Endothelial cell of umbilical vein (primary cell): Measurements from ENCODE around the gene YWHAG. TPM values are rescaled to one million over a fixed set of nuclear protein-coding genes. Genes with fewer than 3 reads are reported as not detected.
"Not testable (repeated sequence)": the region's sequence is repeated elsewhere in the genome, so short reads cannot be mapped to it uniquely, and the experiment has no call there.

Experiments used
- BruUV-seq: library from RNA; stranded (reverse); fragments of 400-500 nt; replicated peaks from 2 replicates; lab custom pipeline; 2021; lab: Mats Ljungman, UMichigan
- CTCF ChIA-PET: fragments of 300-600, 350-600 bp; sonication (Branson Sonifier 250); formaldehyde crosslinking; loops from one replicate; lab custom pipeline; 2021; ENCODE audit warnings: antibody characterized with exemption, inconsistent platforms; lab: Charles Lee
- POLR2A ChIA-PET: fragments of 300-600, 350-600 bp; sonication (Branson Sonifier 250); formaldehyde crosslinking; loops from one replicate; lab custom pipeline; 2021; ENCODE audit warnings: antibody characterized with exemption, inconsistent platforms; lab: Charles Lee
- DNase-seq: peaks from one replicate; pipeline ENCODE4 v3.0.0-alpha.2; 2011; ENCODE audit warnings: low read depth, low spot score
- FAIRE-seq: peaks from 2 replicates; lab custom pipeline; 2011; peaks lifted over from hg19 to GRCh38; lab: Jason Lieb, UNC
- H2AFZ ChIP-seq: 2 replicates; pipeline ENCODE4 v1.6.0; 2012; ENCODE audit warnings: low read depth, low read length, control low read depth, inconsistent platforms
- H3K27ac ChIP-seq: 2 replicates; pipeline ENCODE4 v1.5.1; 2011; ENCODE audit warnings: low read depth, mild to moderate bottlenecking, control low read depth, low read length, moderate library complexity; ENCODE audit not compliant: insufficient read depth
- H3K27me3 ChIP-seq, 2 experiments: 2 replicates each; pipeline versions ENCODE4 v1.6.0 to v1.6.1; 2011; ENCODE audit warnings: low read length in 2 of 2, mixed read lengths in 1 of 2; ENCODE audit not compliant: control insufficient read depth in 2 of 2, insufficient read depth in 2 of 2
- H3K36me3 ChIP-seq, 2 experiments: 2 replicates in 1 of 2; 3 replicates in 1 of 2; pipeline ENCODE4 v1.5.1; 2011; ENCODE audit warnings: low read length in 2 of 2, mild to moderate bottlenecking in 1 of 2, moderate library complexity in 1 of 2; ENCODE audit not compliant: control insufficient read depth in 2 of 2, insufficient read depth in 2 of 2; ENCODE audit errors: extremely low read depth in 1 of 2
- H3K4me1 ChIP-seq: 3 replicates; pipeline ENCODE4 v1.5.1; 2011; ENCODE audit warnings: mild to moderate bottlenecking, low read length; ENCODE audit not compliant: control insufficient read depth, insufficient read depth; ENCODE audit errors: extremely low read depth
- H3K4me2 ChIP-seq: 2 replicates; pipeline ENCODE4 v1.6.1; 2011; ENCODE audit warnings: low read length, control low read depth, mixed read lengths; ENCODE audit not compliant: insufficient read depth
- H3K4me3 ChIP-seq, 3 experiments: fragments of 200-600 bp in 1 of 3; sonication (generic), shearing (Covaris generic) in 1 of 3; replicated peaks in 1 of 3; 2 replicates each; pipeline ENCODE4 v1.5.1; 2011 to 2016; ENCODE audit warnings: control low read depth in 3 of 3, low read length in 3 of 3, mild to moderate bottlenecking in 2 of 3, inconsistent platforms in 1 of 3, low read depth in 1 of 3, moderate library complexity in 1 of 3; ENCODE audit not compliant: insufficient read depth in 1 of 3
- H3K79me2 ChIP-seq: 2 replicates; pipeline ENCODE4 v1.6.0; 2012; ENCODE audit warnings: low read length, inconsistent platforms; ENCODE audit not compliant: control insufficient read depth, insufficient read depth
- H3K9ac ChIP-seq: replicated peaks from 2 replicates; pipeline ENCODE3; 2011; ENCODE audit warnings: low read length, control low read depth; ENCODE audit not compliant: insufficient read depth; ENCODE audit errors: extremely low read depth
- H3K9me1 ChIP-seq: replicated peaks from 3 replicates; pipeline ENCODE4 v1.6.0; 2011; ENCODE audit warnings: mild to moderate bottlenecking, low read length; ENCODE audit not compliant: control insufficient read depth, insufficient read depth; ENCODE audit errors: extremely low read depth
- H3K9me3 ChIP-seq: replicated peaks from 2 replicates; pipeline ENCODE4 v1.5.1; 2012; ENCODE audit warnings: low read length, inconsistent platforms; ENCODE audit not compliant: control insufficient read depth, insufficient read depth
- H4K20me1 ChIP-seq: replicated peaks from 2 replicates; pipeline ENCODE3; 2011; ENCODE audit warnings: mild to moderate bottlenecking, low read length; ENCODE audit not compliant: control insufficient read depth, insufficient read depth; ENCODE audit errors: extremely low read depth
- CTCF ChIP-seq, 2 donors: IDR thresholded peaks; 1 replicate in 1 of 2; 2 replicates in 1 of 2; pipeline ENCODE4 v1.5.1; 2011; ENCODE audit warnings: low read length in 2 of 2, mild to moderate bottlenecking in 2 of 2, moderate library complexity in 2 of 2, control low read depth in 1 of 2, inconsistent platforms in 1 of 2, low read depth in 1 of 2; ENCODE audit not compliant: insufficient read depth in 1 of 2; ENCODE audit errors: extremely low read depth in 1 of 2
- EZH2 ChIP-seq: IDR thresholded peaks from 2 replicates; pipeline ENCODE4 v1.6.1; 2012; ENCODE audit warnings: borderline replicate concordance, low read depth, mild to moderate bottlenecking, moderate library complexity, low read length, inconsistent platforms; ENCODE audit not compliant: severe bottlenecking
- FOS ChIP-seq: IDR thresholded peaks from 2 replicates; pipeline ENCODE4 v1.6.1; 2011; ENCODE audit warnings: mild to moderate bottlenecking, low read length, moderate library complexity, borderline replicate concordance; ENCODE audit not compliant: insufficient read depth
- GATA2 ChIP-seq: IDR thresholded peaks from 2 replicates; pipeline ENCODE4 v1.7.0; 2011; ENCODE audit warnings: low read depth, mild to moderate bottlenecking, moderate library complexity, mixed read lengths, low read length; ENCODE audit not compliant: insufficient read length, insufficient read depth
- JUN ChIP-seq: IDR thresholded peaks from 2 replicates; pipeline ENCODE4 v1.6.1; 2011; ENCODE audit warnings: borderline replicate concordance, low read depth; ENCODE audit not compliant: insufficient read length, insufficient read depth
- MAX ChIP-seq: IDR thresholded peaks from 2 replicates; pipeline ENCODE4 v1.6.1; 2011; ENCODE audit not compliant: insufficient read depth, insufficient read length
- MYC ChIP-seq: IDR thresholded peaks from one replicate; pipeline ENCODE4 v1.6.1; 2011; ENCODE audit warnings: mild to moderate bottlenecking, low read depth, low read length
- POLR2A ChIP-seq: IDR thresholded peaks from 2 replicates; pipeline ENCODE4 v1.6.1; 2012; ENCODE audit warnings: low read depth, mild to moderate bottlenecking, control low read depth, low read length
- POLR2AphosphoS5 ChIP-seq: IDR thresholded peaks from 2 replicates; pipeline ENCODE4 v1.6.1; 2012; ENCODE audit warnings: low read depth, mild to moderate bottlenecking, control low read depth, low read length, moderate library complexity; ENCODE audit not compliant: insufficient read depth
- dilution Hi-C: fragments of 300-500 bp; cut with MboI; formaldehyde crosslinking; loops from one replicate; pipeline ENCODE4 v1.15.0; 2019; ENCODE audit warnings: low sequenced_read_pairs; ENCODE audit not compliant: extremely low pct_ligation_motif_present
- intact Hi-C: fragments of 100-400 bp; cut with micrococcal nuclease; formaldehyde crosslinking; loops from one replicate; pipeline ENCODE4 v1.10.0; 2022
- polyA plus RNA-seq, 4 experiments: library from polyadenylated mRNA; depleted of rRNA in 3 of 4; stranded (reverse) in 3 of 4; unstranded in 1 of 4; fragments of >200 nt; gene quantifications; 2 replicates each; pipeline versions ENCODE4 v1.2.1 to v1.2.3, GENCODE V29; 2011 to 2012; ENCODE audit warnings: missing spikeins in 1 of 4
- total RNA-seq: library from RNA; stranded (reverse); gene quantifications from 2 replicates; pipeline ENCODE4 v1.2.3, GENCODE V29; 2021

The YWHAG gene
- total and polyA plus RNA-seq, 2 donors (not counting 3 experiments of a cell fraction or from before 2014, with no cell fraction given), result 55.6 to 205 TPM

GRCh38 chr7:76308874-76309273, 49.9 kb downstream of the YWHAG start:
- ChIA-PET CTCF (interaction anchor here (1.4 to 11.9 kb wide), 2 partner anchors 17 to 46 kb away, joined by 4 to 132 read pairs; no protein-coding TSS in a partner anchor), POLR2A (interaction anchor here (0.7 kb wide), 1 partner anchor 16 kb away, joined by 3 read pairs; no protein-coding TSS in a partner anchor)
- dilution Hi-C loops, result not testable (repeated sequence)

GRCh38 chr7:76304888-76305375, 53.9 kb downstream of the YWHAG start:
- POLR2A ChIA-PET, result interaction anchor here (0.6 to 1.6 kb wide), 2 partner anchors 10 to 1232 kb away, joined by 4 to 10 read pairs; partner anchors contain the start of gene PTPN12
- CTCF ChIA-PET, result interaction anchor here (0.6 to 11.9 kb wide), 6 partner anchors 10 to 102 kb away, joined by 3 to 132 read pairs (median 3); no protein-coding TSS in a partner anchor
- intact Hi-C loops, result no loop called here
- dilution Hi-C loops, result no loop called here
- TF ChIP-seq FOS, result no peak
- no peak for TF ChIP-seq CTCF (IDR thresholded peaks at IDR 0.05; ENCODE audit: extremely low read depth in 1 of 2, insufficient read depth in 1 of 2, low read depth in 1 of 2, low read length in 2 of 2)
- peak; percentile 75 for TF ChIP-seq POLR2A
- TF ChIP-seq MAX, result no peak
- no peak for TF ChIP-seq MYC
- peak; percentile 76 for TF ChIP-seq POLR2AphosphoS5
- no peak for TF ChIP-seq JUN
- TF ChIP-seq EZH2, result no peak
- no peak for TF ChIP-seq GATA2
- Histone ChIP-seq H3K79me2 (peaks cover 20% of the 10 kb centered on the region), H3K4me3 (peak overlapping the region in 2 of 3 experiments; percentile 5 to 79), H3K4me1 (peaks cover 19% of the 10 kb centered on the region), H3K4me2 (peak overlapping the region; percentile 71), H3K27me3 (no peaks in the 10 kb centered on the region), H3K27ac (no peak overlapping the region), H3K9me3 (no peaks in the 10 kb centered on the region), H3K9ac (no peak overlapping the region), H2AFZ (no peak overlapping the region), H3K36me3 (peaks cover 7 to 10% of the 10 kb centered on the region in 2 experiments), H4K20me1 (no peaks in the 10 kb centered on the region), H3K9me1 (no peaks in the 10 kb centered on the region)
- FAIRE-seq, result peak; percentile 8
- no peak for DNase-seq
- BruUV-seq, result no TSS peak

More at GRCh38 chr7:76308874-76309273, 49.9 kb downstream of the YWHAG start:
- peaks cover 16% of the 10 kb centered on the region for H3K4me1 ChIP-seq
- H3K4me3 ChIP-seq, H2AFZ ChIP-seq, H3K9ac ChIP-seq, intact Hi-C loops, H3K27ac ChIP-seq, H3K36me3 ChIP-seq, H3K27me3 ChIP-seq, H3K9me3 ChIP-seq, BruUV-seq, H3K79me2 ChIP-seq, H4K20me1 ChIP-seq, H3K4me2 ChIP-seq, FAIRE-seq, DNase-seq, H3K9me1 ChIP-seq: not testable (repeated sequence)
